ENCODE data around the gene ALDH7A1.

DNA sequence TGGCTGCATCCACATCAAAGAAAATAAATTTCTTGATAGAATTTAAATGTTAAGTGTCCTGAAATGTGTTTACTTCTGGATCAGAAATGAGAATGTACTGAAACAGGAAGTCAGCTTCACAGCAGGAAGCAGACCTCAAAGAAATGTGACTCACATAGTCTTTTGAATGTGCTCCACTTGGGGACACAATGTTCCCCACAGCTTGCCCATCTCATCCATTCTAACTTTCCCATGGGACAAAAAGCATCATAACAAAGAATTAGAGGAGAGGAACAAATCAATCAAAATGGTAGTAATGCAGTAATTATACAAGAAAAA lies 86.1 kb downstream of the ALDH7A1 start:
- TF ChIP-seq, protein P1, sequence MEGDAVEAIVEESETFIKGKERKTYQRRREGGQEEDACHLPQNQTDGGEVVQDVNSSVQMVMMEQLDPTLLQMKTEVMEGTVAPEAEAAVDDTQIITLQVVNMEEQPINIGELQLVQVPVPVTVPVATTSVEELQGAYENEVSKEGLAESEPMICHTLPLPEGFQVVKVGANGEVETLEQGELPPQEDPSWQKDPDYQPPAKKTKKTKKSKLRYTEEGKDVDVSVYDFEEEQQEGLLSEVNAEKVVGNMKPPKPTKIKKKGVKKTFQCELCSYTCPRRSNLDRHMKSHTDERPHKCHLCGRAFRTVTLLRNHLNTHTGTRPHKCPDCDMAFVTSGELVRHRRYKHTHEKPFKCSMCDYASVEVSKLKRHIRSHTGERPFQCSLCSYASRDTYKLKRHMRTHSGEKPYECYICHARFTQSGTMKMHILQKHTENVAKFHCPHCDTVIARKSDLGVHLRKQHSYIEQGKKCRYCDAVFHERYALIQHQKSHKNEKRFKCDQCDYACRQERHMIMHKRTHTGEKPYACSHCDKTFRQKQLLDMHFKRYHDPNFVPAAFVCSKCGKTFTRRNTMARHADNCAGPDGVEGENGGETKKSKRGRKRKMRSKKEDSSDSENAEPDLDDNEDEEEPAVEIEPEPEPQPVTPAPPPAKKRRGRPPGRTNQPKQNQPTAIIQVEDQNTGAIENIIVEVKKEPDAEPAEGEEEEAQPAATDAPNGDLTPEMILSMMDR (IDR thresholded peaks at IDR 0.05; ENCODE audit: low read depth, low read length, poor library complexity, severe bottlenecking): no peak
- no peak for TF ChIP-seq EZH2phosphoT487 (IDR thresholded peaks at IDR 0.05; ENCODE audit: borderline replicate concordance, low read length)
